Measurements from ENCODE around the gene UBL7.

The UBL7 gene

GRCh38 chr15:74408385-74408784 is 52.6 kb downstream of the UBL7 start:
- DNase-seq (ENCODE audit: low read depth): no peak

DNA sequence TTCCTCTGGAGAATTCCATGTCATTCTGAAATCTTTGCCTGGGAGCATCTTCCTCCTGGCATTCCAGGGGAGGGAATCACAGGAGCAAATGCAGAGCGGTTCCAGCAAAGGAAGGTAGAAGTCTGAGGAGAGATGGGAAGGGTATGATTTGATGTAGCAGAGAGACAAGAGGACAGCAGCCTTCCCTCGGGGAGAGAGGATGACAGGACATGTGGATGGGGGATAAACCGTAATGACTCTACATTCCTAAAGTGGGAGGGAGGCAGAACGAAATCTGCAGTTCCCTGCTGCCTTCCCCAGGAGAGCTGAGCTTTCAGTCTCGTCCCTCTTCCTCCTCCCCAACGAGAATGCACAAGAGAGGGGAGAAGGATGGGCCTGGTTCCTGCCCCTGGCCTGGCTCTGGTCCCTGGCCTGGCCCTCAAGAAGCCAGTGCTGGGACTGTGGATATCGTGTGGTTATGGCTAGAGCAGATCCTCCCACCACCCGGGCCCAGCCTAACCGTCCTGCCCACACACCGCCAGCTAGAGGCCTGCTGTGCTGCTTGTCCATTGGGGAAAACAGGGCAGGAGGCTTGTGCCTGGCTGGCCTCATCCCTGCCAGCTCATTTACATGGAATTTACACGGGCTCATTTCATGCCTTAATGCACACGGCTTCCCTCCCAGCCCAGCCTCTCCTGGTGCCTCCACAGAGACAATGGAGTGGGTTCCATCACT is 53.8 kb downstream of the UBL7 start:
- peak; percentile 88 for DNase-seq (ENCODE audit: low read depth)

GRCh38 chr15:74406517-74406916 is 54.4 kb downstream of the UBL7 start:
- no peak for DNase-seq (ENCODE audit: low read depth)

DNA sequence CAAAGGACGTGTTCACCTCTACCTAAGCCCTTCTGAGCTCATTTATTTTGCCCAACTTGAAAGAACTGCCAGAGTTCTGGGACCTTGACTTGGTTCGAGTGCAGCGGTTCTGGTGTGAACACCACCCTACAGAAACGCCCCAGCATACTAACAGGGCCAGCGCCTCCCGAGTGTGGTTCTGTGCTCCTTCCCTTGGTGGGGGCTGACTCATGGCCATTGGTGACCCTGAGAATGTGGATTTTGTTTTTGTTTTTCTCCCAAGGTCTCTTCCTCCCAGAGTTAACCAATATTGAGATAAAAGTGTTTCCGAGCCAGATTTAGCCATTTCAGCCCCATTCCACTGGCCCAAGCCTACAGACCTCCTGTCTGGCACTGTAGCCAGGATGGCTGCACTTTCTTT is 55.1 kb downstream of the UBL7 start:
- no peak for DNase-seq (ENCODE audit: low read depth)

- no peak for DNase-seq (ENCODE audit: low read depth)
Observed at GRCh38 chr15:74403991-74404563, 56.9 kb downstream of the UBL7 start.

- DNase-seq (ENCODE audit: low read depth): no peak
Observed at GRCh38 chr15:74403588-74403919, 57.4 kb downstream of the UBL7 start.

GRCh38 chr15:74402873-74403587 is 57.9 kb downstream of the UBL7 start:
- DNase-seq (ENCODE audit: low read depth): no peak

- no peak for DNase-seq (ENCODE audit: low read depth)
Observed at GRCh38 chr15:74402337-74402841, 58.6 kb downstream of the UBL7 start.

DNA sequence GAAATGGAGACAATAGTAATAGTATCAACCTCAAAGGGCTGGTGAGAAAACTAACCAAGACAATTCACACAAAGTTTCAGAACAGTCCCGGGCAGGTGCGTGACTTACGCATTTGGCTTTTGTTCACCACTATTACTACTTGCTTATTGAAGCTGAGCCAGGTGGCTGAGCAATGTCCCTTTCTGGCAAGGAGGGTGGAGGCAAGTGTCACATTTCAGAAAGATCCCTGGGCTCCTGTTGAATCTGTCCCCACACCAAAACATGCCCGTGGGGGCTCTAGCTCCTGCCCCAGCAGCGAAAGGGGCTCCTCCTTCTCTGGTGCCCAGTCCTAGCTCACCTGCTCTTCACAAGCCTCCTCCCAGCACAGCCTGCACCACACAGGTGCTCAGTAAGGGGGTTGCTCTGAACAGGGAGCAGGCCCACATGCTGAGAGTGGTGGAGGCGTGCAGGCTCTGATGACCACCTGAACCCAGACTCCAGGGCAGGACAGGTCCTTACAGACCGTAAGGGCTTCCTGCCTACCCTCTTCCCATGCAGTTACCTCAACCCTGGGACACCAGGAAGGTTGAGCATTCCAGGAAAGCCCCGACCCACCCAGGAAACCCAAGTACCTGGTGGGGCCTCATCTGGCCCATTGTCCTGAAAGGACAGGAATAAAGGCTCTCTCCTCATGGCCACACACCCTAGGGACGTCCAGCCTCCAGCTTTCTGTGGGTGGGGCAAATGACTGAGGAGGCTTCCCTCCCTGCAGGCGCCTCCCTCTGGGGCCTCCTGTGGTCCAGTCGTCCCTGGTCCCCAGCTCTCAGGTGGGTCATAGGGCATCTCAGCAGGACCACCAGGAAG is 59.8 kb downstream of the UBL7 start:
- DNase-seq (ENCODE audit: low read depth): no peak

- DNase-seq (ENCODE audit: low read depth): no peak
Observed at GRCh38 chr15:74400313-74400860, 60.6 kb downstream of the UBL7 start.

- DNase-seq (ENCODE audit: low read depth): no peak
Observed at GRCh38 chr15:74399511-74400312, 61.2 kb downstream of the UBL7 start.

GRCh38 chr15:74399100-74399499 is 61.9 kb downstream of the UBL7 start:
- DNase-seq (ENCODE audit: low read depth): no peak

- no peak for DNase-seq (ENCODE audit: low read depth)
Observed at GRCh38 chr15:74398183-74398582, 62.8 kb downstream of the UBL7 start.

DNA sequence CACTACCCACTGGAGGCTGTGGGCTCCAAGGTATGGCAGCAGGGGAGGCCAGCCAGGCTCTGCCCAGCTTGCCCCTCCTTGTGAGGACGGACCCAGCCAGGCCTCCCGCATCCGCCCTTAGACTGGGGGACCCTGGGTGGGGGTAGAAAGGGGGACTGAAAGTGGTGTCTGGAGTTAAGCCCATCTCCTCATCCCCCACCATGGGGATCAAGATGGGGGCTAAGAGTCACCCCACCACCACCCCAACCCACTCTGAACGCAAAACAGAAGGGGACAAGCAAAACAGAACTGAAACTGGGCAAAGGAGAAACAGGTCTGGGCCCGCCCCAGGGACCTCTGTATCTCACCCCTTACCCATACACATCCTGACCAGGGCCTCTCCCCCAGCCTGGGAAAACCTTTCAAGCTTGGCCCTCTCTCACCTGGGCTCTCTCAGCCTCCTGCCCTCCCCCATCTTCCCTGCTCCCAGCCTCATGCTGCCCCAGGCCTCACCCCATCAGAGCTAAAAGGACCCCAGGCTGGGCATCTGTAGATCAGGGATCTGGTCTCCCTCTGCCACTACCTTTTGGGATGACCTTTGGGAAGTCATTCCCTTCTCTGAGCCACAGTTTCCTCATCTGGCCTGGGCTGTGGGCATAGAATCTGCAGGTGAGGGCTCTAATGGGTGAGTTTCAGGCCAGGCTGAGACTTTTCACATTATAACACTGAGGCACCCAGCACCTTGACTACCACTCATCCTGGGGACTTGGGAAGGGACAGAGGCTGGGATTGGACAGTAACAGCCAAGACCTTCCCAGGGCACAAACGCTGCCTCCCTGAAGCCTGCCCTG is 63.5 kb downstream of the UBL7 start:
- no peak for DNase-seq (ENCODE audit: low read depth)

- no peak for DNase-seq (ENCODE audit: low read depth)
Observed at GRCh38 chr15:74396445-74397238, 64.3 kb downstream of the UBL7 start.

DNA sequence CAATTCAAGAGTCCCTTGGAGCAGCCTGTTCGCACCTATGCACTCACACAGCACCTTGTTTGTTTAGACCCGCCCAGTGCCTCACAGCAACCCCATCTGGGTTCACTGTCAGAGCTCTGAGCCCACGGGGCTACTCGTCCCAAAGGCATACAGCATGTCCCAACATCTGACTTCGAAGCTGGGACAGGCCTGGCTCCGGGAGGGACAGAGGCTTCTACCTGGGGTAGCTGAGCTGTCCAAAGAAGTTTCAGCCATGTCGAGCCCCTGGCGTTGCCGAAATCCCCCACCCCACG is 64.9 kb downstream of the UBL7 start:
- DNase-seq (ENCODE audit: low read depth): no peak
